Measurements from ENCODE around the gene POLD1.
A peak's percentile ranks its signal among the peaks of the same experiment; 100 is the strongest.

Gene POLD1

DNA sequence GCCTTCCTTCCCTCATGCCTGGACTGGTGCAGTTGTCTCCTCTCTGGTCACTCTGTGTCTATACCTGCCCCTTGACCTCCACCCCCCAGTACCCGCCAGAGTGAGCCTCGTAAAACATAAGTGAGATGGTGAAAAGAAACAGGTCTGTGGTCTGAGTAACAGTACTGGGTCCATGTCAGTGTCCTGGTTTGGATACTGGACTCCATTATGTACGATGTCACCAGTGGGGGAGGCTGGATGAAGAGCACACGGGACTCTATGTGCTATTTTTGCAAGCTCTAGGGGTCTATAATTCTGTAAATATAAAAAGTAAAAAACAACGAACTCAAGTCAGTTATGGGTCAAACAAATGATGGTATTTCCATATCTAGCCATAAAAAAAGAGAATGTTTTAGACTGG is 62.9 kb downstream of the POLD1 start:
- DNase-seq, result no peak

GRCh38 chr19:50447750-50448149 is 63.6 kb downstream of the POLD1 start:
- DNase-seq, result no peak

DNA sequence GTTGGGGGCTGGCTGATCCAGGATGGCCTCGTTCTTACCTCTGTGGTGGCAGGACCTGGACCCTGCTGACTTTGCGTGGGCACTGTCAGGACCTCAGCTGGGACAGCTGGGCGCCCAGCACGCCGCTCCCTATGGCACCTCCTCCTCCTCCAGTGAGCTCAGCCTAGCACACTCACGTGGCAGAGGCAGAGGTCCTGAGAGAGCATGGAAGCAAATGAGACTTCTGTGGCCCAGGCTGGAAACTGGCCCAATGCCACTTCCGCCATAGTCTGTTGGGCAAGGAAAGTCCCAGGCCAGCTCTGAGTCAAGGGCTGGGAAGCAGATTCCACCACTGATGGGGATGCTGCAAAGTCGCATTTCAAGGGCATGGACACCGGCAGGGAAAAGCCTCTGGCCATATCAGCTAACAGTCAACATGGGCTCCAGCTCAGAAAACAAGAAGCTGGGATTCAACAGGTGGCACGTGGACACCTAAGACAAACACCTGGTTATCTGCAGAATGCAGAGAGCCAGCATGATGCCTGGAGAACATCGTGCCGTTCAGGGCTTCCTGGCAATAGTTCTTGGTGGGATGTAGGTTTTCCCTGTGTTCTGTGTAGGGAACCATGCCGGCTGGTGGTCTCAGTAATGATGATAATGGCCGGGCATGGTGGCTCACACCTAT is 65.2 kb downstream of the POLD1 start:
- no peak for DNase-seq

GRCh38 chr19:50450369-50451222 is 66.4 kb downstream of the POLD1 start:
- no peak for DNase-seq

DNA sequence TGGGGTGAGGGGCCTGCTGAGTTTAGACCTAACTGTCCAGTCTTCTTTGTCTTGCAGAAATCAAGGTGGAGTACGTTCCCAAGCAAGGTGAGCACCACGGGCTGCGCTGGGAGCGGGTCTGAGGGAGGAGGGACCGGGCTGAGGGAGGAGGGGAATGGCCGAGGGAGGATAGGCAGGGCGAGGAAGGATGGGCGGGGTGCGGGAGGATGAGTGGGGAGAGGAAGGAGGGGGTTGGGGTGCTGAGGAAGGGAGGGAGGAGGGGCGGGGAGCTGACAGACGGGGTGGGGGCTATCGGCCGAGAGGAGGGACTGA is 67.0 kb downstream of the POLD1 start:
- no peak for DNase-seq

DNA sequence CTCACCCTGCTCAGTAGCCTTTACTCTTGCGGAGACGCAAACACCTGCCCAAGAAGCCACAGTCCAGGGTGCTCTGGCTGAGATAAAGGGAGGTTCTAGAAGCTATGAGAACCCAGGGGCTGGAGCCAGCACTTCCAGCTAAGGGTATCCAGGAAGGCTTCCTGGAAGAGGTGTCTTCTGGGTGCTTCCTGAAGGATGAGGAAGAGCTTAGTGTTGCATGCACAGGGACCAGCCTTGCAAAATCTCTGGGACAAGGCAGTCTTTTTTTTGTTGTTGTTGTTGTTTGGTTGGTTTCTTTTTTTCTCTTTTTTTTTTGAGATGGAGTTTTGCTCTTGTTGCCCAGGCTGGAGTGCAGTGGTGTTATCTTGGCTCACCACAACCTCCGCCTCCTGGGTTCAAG is 69.1 kb downstream of the POLD1 start:
- DNase-seq, result no peak

DNA sequence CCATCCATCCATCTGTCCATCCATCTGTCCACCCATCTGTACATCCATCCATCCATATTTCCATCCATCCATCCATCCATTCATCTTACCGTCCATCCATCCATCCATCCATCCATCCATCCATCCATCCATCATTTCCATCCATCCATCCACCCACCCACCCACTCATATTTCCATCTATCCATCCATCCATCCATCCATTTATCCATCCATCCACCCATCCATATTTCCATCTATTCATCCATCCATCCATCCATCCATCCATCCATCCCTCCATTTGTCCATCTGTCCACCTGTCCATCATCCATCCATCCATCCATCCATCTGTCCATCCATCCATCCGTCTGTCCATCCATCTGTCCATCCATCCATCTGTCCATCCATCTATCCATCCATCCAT is 71.8 kb downstream of the POLD1 start:
- DNase-seq, result no peak

DNA sequence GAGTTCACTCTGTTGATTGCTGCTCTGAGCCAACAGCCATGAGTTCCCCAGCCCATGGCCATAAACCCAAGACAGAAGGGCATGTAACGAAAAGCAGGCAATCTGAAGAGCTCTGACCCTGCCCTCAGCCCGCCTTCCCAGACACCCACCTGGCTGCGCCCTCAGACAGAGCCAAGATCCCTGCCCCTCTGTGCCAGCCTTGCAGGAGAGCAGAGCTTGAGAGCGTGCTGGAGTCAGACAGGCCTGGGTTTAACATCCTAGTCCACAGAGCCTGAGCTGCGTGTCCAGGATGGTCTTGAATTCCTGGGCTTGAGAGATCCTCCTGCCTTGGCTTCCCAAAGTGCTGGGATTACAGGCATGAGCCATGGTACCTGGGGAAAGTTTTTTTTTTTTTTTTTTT is 73.2 kb downstream of the POLD1 start:
- DNase-seq, result no peak

DNA sequence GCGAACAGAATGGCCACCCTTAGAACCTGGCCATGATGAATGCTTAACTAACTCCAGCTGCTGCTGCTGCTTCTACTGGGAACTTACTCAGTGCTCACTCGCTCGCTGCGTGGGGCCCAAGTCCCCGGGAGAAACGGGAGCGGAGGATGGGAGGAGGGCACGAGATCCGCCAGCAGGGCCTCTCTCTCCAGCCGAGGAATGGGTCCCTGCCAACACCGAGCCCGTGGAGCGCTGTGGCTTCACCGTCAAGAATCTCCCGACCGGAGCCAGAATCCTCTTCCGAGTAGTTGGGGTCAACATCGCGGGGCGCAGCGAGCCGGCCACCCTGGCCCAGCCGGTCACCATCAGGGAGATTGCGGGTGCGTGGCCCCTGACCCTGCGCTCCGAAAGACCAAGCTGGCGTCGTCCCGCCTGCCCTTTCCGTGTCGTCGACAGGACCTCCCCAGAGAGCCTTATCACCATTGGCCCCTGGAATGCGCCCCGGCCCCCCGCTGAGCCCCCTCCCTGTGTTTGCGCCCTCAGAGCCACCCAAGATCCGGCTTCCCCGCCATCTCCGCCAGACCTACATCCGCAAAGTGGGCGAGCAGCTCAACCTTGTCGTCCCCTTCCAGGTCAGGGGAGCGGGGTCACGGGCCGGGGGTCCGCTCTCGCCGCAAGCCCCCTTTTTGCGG is 74.4 kb downstream of the POLD1 start:
- no peak for DNase-seq

DNA sequence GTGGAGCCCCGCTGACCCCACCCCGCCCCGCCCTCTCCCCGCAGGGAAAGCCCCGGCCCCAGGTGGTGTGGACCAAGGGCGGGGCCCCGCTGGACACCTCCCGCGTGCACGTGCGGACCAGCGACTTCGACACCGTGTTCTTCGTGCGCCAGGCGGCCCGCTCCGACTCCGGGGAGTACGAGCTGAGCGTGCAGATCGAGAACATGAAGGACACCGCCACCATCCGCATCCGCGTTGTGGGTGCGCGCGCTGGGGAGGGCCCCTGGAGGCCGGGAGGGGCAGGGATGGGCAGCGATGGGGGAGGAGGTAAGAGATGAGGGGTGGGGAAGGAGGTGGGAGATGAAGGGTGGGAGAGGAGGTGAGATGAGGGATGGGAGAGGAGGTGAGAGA is 74.9 kb downstream of the POLD1 start:
- no peak for DNase-seq

GRCh38 chr19:50459638-50460037 is 75.5 kb downstream of the POLD1 start:
- DNase-seq, result no peak

DNA sequence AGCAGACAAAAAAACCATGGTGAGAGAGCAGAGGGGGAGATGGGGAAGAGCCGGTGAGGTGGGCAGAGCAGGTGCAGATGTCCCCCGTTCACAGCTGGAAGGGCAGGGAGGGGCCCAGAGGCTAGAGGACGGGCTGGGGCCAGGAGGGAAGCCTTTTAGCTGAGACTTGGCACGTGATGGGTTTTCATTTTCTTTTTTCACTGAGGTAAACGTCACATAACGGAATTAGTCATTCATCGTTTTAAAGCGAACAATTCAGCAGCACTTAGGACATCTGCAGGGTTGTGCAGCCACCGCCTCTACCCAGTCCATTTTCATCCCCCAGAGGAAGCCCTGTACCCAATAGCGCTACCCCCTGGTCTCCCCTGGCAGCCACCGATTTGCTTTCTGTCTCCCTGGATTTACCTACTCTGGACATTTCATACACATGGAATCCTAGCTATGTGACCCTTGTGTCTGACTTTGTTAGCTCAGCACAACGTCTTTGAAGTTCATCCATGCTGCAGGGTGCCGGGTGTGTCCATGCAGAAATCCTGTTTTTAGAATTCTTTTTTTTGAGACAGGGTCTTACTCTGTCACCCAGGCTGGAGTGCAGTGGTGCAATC is 76.1 kb downstream of the POLD1 start:
- DNase-seq, result no peak

DNA sequence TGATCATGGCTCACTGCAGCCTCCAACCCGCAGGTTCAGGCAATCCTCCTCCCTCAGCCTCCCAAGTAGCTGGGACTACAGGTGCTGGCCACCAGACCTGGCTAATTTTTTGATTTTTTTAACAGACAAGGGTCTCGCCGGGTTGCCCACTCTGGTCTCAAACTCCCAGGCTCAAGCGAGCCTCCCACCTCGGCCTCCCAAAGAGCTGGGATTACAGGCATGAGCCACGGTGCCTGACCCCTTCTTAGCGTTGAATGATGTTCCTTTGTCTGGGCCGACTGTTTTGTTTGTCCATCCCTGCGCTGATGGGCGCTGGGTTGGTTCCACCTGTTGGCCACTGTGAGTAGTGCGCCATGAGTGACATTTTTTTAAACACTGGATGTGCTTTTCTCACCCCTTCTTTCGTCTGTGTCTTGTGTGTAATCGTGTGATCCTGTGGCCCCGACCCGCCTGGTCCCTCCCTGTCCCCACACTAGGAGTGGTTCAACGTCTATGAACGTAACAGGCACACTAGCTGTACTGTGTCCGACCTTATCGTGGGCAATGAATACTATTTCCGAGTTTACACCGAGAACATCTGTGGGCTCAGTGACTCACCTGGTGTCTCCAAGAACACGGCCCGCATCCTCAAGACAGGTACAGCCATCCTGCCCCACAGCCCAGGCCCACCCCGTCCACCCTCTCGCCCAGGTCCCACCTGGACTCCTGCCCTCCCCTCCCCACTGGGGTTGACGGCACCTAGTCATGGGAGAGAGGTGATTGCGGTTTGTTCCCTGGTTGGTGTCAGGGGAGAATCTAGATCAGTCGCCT is 77.1 kb downstream of the POLD1 start:
- DNase-seq, result peak; percentile 78

DNA sequence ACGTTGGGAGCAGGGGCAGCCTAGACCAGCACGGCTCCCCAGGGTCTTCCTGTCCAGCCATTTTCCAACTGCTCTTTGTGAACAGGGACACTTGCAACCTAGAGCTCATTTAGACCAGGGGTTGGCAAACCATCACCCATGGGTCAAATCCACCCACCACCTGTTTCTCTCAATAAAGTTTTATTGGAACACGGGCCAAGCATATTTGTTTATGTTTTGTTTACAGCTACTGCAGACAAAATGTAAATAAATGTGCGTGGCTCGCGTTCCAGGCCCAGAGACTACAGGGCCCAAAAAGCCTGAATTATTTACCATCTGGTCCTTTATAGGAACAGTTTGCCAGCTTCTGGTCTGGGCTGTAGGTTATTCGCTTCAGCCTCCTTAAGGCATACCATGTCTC is 78.8 kb downstream of the POLD1 start:
- DNase-seq, result no peak

GRCh38 chr19:50464348-50464747 is 80.2 kb downstream of the POLD1 start:
- DNase-seq, result no peak

- DNase-seq, result no peak
Measured at GRCh38 chr19:50465000-50465399, 80.9 kb downstream of the POLD1 start.

DNA sequence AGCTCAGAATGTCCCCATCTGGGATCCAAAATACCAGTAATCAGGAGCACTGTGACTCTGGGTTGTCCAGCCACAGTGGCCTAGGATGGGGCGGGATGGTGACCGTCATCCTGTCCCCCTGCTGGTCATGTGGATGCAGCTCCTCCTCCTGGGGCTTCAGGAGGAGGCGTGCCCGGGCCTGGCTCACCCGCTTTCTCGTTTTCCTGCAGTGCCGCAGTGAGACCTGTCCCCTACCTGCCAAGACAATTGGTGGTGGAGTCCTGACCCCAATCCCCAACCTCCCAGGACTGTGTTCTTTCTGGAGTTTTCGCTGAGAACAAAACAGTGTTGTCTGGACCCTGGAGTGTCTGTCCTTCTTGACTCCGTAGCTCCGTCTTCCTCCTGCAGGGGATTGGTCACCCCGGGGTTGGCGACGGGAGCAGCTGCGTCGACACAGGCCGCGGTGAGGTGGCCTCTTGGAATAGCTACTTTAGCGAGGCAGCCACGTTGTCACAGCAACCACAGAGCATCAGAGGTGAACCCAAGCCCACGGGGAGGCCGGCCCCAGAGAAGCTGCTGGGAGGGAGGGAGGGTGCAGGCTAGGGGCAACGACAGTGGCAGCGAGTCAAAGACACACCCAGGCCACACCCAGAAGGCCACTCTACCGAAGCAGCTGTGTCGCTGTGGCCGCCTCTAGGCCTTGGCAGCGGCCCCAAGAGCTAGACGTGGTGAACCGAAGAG is 82.0 kb downstream of the POLD1 start:
- DNase-seq, result no peak

DNA sequence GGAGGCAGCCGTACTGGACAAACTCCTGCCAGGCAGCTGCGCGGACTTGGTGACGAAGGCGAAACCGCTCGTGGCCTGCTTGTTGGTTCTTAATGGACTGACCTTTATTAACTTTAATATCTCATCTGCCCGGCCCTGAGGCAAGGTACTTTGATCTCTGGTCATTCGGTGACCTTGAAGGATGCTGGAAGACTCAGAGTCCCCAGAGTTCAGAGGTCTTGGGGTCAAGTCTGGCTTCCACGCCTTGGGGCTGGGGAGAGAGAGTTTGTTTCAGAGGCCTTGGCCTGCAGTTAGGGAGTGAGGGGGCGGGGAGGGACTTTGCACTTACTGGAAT is 82.5 kb downstream of the POLD1 start:
- no peak for DNase-seq

DNA sequence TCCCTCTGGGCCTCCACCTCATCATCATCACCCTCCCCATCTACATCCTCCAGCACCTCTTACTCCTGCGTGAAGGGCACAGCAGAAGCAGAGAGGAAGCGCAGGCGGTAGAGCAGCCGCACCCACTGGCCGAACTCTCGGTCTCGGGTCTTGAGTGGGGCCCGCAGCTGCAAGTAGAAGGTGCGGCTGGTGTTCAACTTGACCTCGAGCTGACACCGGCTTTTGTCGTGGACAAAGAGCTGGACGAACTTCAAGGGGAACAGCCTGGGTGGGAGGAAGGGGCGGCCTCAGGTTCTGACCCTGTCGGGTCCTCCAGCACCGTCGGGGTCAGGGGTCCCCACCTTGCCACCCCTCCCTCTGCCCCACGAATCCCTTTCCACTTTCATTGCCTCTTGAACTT is 83.4 kb downstream of the POLD1 start:
- no peak for DNase-seq
